Mesenchymal stem cell (in vitro differentiated cells and primary cell): Measurements from ENCODE around the gene BCL2L14.

Source experiments
- DNase-seq: peaks from one replicate; pipeline ENCODE4 v3.0.0-alpha.2; 2013
- H2AFZ ChIP-seq: one replicate; pipeline ENCODE4 v1.6.1; 2013; ENCODE audit warnings: low read depth, mild to moderate bottlenecking, control low read depth, inconsistent platforms, low read length, moderate library complexity
- H2AK5ac ChIP-seq: 2 replicates; pipeline ENCODE4 v1.6.1; 2013; ENCODE audit warnings: low read length, moderate library complexity, mild to moderate bottlenecking, inconsistent platforms; ENCODE audit not compliant: severe bottlenecking
- H2BK120ac ChIP-seq: one replicate; pipeline ENCODE4 v1.6.1; 2013; ENCODE audit warnings: low read depth, mild to moderate bottlenecking, inconsistent platforms, low read length, moderate library complexity
- H2BK12ac ChIP-seq, 2 experiments: one replicate each; pipeline ENCODE4 v1.6.1; 2013; ENCODE audit warnings: inconsistent platforms in 2 of 2, low read length in 2 of 2, mild to moderate bottlenecking in 2 of 2, moderate library complexity in 2 of 2, control low read depth in 1 of 2
- H2BK15ac ChIP-seq: one replicate; pipeline ENCODE4 v1.6.1; 2013; ENCODE audit warnings: mild to moderate bottlenecking, low read depth, inconsistent platforms; ENCODE audit not compliant: poor library complexity, severe bottlenecking
- H2BK5ac ChIP-seq: 2 replicates; pipeline ENCODE4 v1.6.1; 2013; ENCODE audit warnings: low read depth, mild to moderate bottlenecking, low read length, control low read depth, inconsistent platforms; ENCODE audit not compliant: poor library complexity, severe bottlenecking
- H3K14ac ChIP-seq, 2 experiments: one replicate each; pipeline ENCODE4 v1.6.1; 2013; ENCODE audit warnings: inconsistent platforms in 2 of 2, low read length in 2 of 2, control low read depth in 1 of 2, mild to moderate bottlenecking in 1 of 2, moderate library complexity in 1 of 2
- H3K18ac ChIP-seq, 2 experiments: one replicate each; pipeline ENCODE4 v1.6.1; 2013; ENCODE audit warnings: inconsistent platforms in 2 of 2, low read length in 2 of 2, control low read depth in 1 of 2, low read depth in 1 of 2, mild to moderate bottlenecking in 1 of 2
- H3K23ac ChIP-seq, 2 experiments: one replicate each; pipeline ENCODE4 v1.6.1; 2013; ENCODE audit warnings: inconsistent platforms in 2 of 2, low read length in 2 of 2, mild to moderate bottlenecking in 2 of 2, moderate library complexity in 2 of 2, control low read depth in 1 of 2
- H3K27ac ChIP-seq: 2 replicates; pipeline ENCODE4 v1.5.1; 2013; ENCODE audit warnings: mild to moderate bottlenecking, moderate library complexity, low read length, control low read depth, inconsistent platforms; ENCODE audit not compliant: poor library complexity, severe bottlenecking
- H3K27me3 ChIP-seq, 2 experiments: 2 replicates each; pipeline versions ENCODE4 v1.6.1 to v1.7.0; 2013; ENCODE audit warnings: low read length in 2 of 2, mild to moderate bottlenecking in 2 of 2, moderate library complexity in 2 of 2, control low read depth in 1 of 2, inconsistent platforms in 1 of 2; ENCODE audit not compliant: control insufficient read depth in 1 of 2, insufficient read depth in 1 of 2
- H3K36me3 ChIP-seq, 2 experiments: 2 replicates each; pipeline versions ENCODE4 v1.6.1 to v1.7.0; 2013; ENCODE audit warnings: low read length in 2 of 2, control low read depth in 1 of 2, inconsistent platforms in 1 of 2, low read depth in 1 of 2, mild to moderate bottlenecking in 1 of 2; ENCODE audit not compliant: insufficient read depth in 2 of 2, control insufficient read depth in 1 of 2
- H3K4ac ChIP-seq, 2 experiments: one replicate each; pipeline ENCODE4 v1.6.1; 2013; ENCODE audit warnings: inconsistent platforms in 2 of 2, low read length in 2 of 2, mild to moderate bottlenecking in 2 of 2, moderate library complexity in 2 of 2, control low read depth in 1 of 2, low read depth in 1 of 2
- H3K4me1 ChIP-seq: 2 replicates; pipeline ENCODE4 v1.6.1; 2013; ENCODE audit warnings: low read depth, low read length, control low read depth; ENCODE audit not compliant: control insufficient read depth, insufficient read depth
- H3K4me2 ChIP-seq: 2 replicates; pipeline ENCODE4 v1.6.1; 2013; ENCODE audit warnings: low read length, mild to moderate bottlenecking, inconsistent platforms; ENCODE audit not compliant: poor library complexity, severe bottlenecking
- H3K4me3 ChIP-seq, 2 experiments: 2 replicates each; pipeline versions ENCODE4 v1.5.1 to v1.7.0; 2013; ENCODE audit warnings: low read length in 2 of 2, mild to moderate bottlenecking in 2 of 2, control low read depth in 1 of 2, low read depth in 1 of 2; ENCODE audit not compliant: insufficient read depth in 1 of 2
- H3K79me1 ChIP-seq: replicated peaks from 2 replicates; pipeline ENCODE4 v1.6.1; 2013; ENCODE audit warnings: mild to moderate bottlenecking, control low read depth, low read length, inconsistent platforms; ENCODE audit not compliant: poor library complexity, severe bottlenecking
- H3K9ac ChIP-seq: 2 replicates; pipeline ENCODE4 v1.7.0; 2013; ENCODE audit warnings: mild to moderate bottlenecking, low read length, moderate library complexity
- H3K9me3 ChIP-seq: 2 replicates; pipeline ENCODE4 v1.7.0; 2013; ENCODE audit warnings: mild to moderate bottlenecking, low read length; ENCODE audit not compliant: control insufficient read depth
- H4K8ac ChIP-seq: one replicate; pipeline ENCODE4 v1.6.1; 2013; ENCODE audit warnings: inconsistent platforms, mild to moderate bottlenecking, low read length, moderate library complexity
- H4K91ac ChIP-seq: one replicate; pipeline ENCODE4 v1.6.1; 2013; ENCODE audit warnings: mild to moderate bottlenecking, low read length, inconsistent platforms
- WGBS: methylation state at CpG from one replicate; pipeline ENCODE4 v1.1.7; 2013; ENCODE audit warnings: mixed read lengths; 5-methylcytosine and 5-hydroxymethylcytosine counted together

The BCL2L14 gene

GRCh38 chr12:12083688-12084087, 12.9 kb downstream of the BCL2L14 start:
- H2BK120ac ChIP-seq: no peak overlapping the region
- no peak overlapping the region for H2BK15ac ChIP-seq
- no peak overlapping the region for H3K4me2 ChIP-seq
- no peak overlapping the region for H3K23ac ChIP-seq
- H3K36me3 ChIP-seq: no peaks in the 10 kb centered on the region
- H2BK12ac ChIP-seq: no peak overlapping the region
- H4K8ac ChIP-seq: no peak overlapping the region
- H3K79me1 ChIP-seq: no peaks in the 10 kb centered on the region
- no peak overlapping the region for H3K14ac ChIP-seq
- no peak overlapping the region for H2AFZ ChIP-seq
- no peak overlapping the region for H3K4ac ChIP-seq
- no peak overlapping the region for H3K18ac ChIP-seq
- H3K4me3 ChIP-seq: no peak overlapping the region
- no peaks in the 10 kb centered on the region for H3K9me3 ChIP-seq
- no peak overlapping the region for H3K9ac ChIP-seq
- H2AK5ac ChIP-seq: no peak overlapping the region
- no peak overlapping the region for H4K91ac ChIP-seq
- 73% methylated on average over 6 of the region's 8 CpGs for WGBS
- DNase-seq: no peak
- H3K27ac ChIP-seq: no peak overlapping the region
- peaks cover 3% of the 10 kb centered on the region for H3K4me1 ChIP-seq
- no peaks in the 10 kb centered on the region for H3K27me3 ChIP-seq
- no peak overlapping the region for H2BK5ac ChIP-seq

- no peak overlapping the region for H3K4me3 ChIP-seq
- no peak overlapping the region for H2AFZ ChIP-seq
- H2AK5ac ChIP-seq: no peak overlapping the region
- no peak overlapping the region for H3K14ac ChIP-seq
- no peak overlapping the region for H4K91ac ChIP-seq
- peaks cover 2% of the 10 kb centered on the region for H3K4me1 ChIP-seq
- H3K4me2 ChIP-seq: no peak overlapping the region
- H3K4ac ChIP-seq: no peak overlapping the region
- H3K27ac ChIP-seq: no peak overlapping the region
- H2BK15ac ChIP-seq: no peak overlapping the region
- H2BK120ac ChIP-seq: no peak overlapping the region
- WGBS: 82% methylated on average over 5 of the region's 5 CpGs
- H3K23ac ChIP-seq: no peak overlapping the region
- H3K18ac ChIP-seq: no peak overlapping the region
- no peak overlapping the region for H2BK12ac ChIP-seq
- no peaks in the 10 kb centered on the region for H3K36me3 ChIP-seq
- H3K27me3 ChIP-seq: no peaks in the 10 kb centered on the region
- no peaks in the 10 kb centered on the region for H3K79me1 ChIP-seq
- no peak overlapping the region for H3K9ac ChIP-seq
- no peak overlapping the region for H4K8ac ChIP-seq
- H2BK5ac ChIP-seq: no peak overlapping the region
- DNase-seq: no peak
- H3K9me3 ChIP-seq: no peaks in the 10 kb centered on the region
These were observed 15.6 kb downstream of the BCL2L14 start for GRCh38 chr12:12086362-12086761.

DNA sequence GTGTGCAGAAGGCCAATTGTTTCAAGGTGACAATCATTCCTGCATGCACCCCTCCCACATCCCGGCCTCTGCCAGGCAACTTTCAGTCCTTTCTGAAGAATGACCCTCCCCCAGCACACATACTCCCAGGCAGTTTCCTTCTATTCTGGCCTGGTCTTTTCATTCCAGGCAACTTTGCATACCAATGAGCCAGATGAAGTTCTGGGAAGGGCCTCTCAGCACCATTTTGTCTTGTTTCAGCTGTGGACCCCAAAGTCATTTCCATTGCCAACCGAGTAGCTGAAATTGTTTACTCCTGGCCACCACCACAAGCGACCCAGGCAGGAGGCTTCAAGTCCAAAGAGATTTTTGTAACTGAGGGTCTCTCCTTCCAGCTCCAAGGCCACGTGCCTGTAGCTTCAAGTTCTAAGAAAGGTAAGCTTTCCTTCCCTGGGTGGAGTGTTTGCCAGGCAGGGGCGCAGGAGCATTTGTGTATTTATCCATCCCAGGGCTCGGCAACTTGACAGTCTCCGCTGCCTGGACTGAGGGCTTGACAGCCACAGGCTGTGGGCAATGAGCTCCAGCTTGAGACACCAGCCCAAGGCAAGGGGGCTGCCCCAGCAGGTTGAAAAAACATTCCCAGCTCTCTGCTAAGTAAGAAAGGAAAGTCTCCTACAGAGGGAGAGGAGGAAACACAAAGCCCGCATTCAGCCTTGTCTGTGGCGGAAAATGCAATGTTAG, 16.4 kb downstream of the BCL2L14 start:
- no peaks in the 10 kb centered on the region for H3K9me3 ChIP-seq
- no peak overlapping the region for H2BK120ac ChIP-seq
- peak overlapping the region in 1 of 2 experiments; percentile 24 for H3K18ac ChIP-seq
- no peak overlapping the region for H2BK12ac ChIP-seq
- no peak overlapping the region for H3K4ac ChIP-seq
- H3K36me3 ChIP-seq: no peaks in the 10 kb centered on the region
- no peak overlapping the region for H3K4me3 ChIP-seq
- 86% methylated on average over 9 of the region's 9 CpGs for WGBS
- H4K91ac ChIP-seq: peak overlapping the region; percentile 13
- no peak overlapping the region for H3K14ac ChIP-seq
- H3K27ac ChIP-seq: no peak overlapping the region
- no peak overlapping the region for H2AK5ac ChIP-seq
- H3K4me2 ChIP-seq: no peak overlapping the region
- no peak overlapping the region for H3K23ac ChIP-seq
- no peak overlapping the region for H4K8ac ChIP-seq
- DNase-seq: no peak
- H2BK15ac ChIP-seq: peak overlapping the region; percentile 28
- H2AFZ ChIP-seq: no peak overlapping the region
- no peaks in the 10 kb centered on the region for H3K79me1 ChIP-seq
- H3K9ac ChIP-seq: no peak overlapping the region
- H2BK5ac ChIP-seq: no peak overlapping the region
- H3K4me1 ChIP-seq: peaks cover under 1% of the 10 kb centered on the region
- H3K27me3 ChIP-seq: no peaks in the 10 kb centered on the region

DNA sequence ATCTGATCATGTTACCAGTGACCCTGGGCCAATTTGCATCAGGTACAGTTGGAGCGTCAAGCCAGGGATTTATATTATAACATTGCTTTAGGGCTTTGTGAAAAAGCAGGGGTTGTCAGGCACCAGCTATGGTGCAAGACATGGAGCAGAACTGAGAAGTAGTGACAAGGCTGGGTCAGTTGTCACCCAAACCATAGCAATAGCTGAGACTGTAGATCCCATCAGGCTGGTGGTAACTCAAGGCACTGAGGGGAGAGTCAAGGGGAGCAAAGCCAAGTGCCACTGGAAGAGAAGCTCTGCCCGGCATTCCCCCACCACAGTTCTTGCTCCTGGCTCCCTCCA, 16.9 kb downstream of the BCL2L14 start:
- H2BK15ac ChIP-seq: no peak overlapping the region
- no peak overlapping the region for H2BK120ac ChIP-seq
- H3K18ac ChIP-seq: no peak overlapping the region
- H3K14ac ChIP-seq: no peak overlapping the region
- no peaks in the 10 kb centered on the region for H3K9me3 ChIP-seq
- 95% methylated on average over 2 of the region's 2 CpGs for WGBS
- H3K9ac ChIP-seq: no peak overlapping the region
- H3K27ac ChIP-seq: no peak overlapping the region
- no peak overlapping the region for H4K8ac ChIP-seq
- no peak overlapping the region for H4K91ac ChIP-seq
- no peaks in the 10 kb centered on the region for H3K79me1 ChIP-seq
- H3K4ac ChIP-seq: no peak overlapping the region
- H3K4me1 ChIP-seq: peaks cover 2% of the 10 kb centered on the region
- H2AK5ac ChIP-seq: no peak overlapping the region
- no peak overlapping the region for H3K4me2 ChIP-seq
- no peaks in the 10 kb centered on the region for H3K27me3 ChIP-seq
- DNase-seq: no peak
- H2BK5ac ChIP-seq: no peak overlapping the region
- no peak overlapping the region for H2BK12ac ChIP-seq
- H3K23ac ChIP-seq: no peak overlapping the region
- no peaks in the 10 kb centered on the region for H3K36me3 ChIP-seq
- no peak overlapping the region for H2AFZ ChIP-seq
- no peak overlapping the region for H3K4me3 ChIP-seq
